VCaP (cell line): Measurements from ENCODE around the gene SPSB1.

Source experiments
- H3K27ac ChIP-seq: fragments of 450-650 bp; 2 replicates; pipeline ENCODE4 v1.5.1; 2017
- CTCF ChIP-seq: fragments of 450-650 bp; conservative IDR thresholded peaks from 2 replicates; pipeline ENCODE4 v1.5.1; 2017; ENCODE audit warnings: mild to moderate bottlenecking, moderate library complexity

The SPSB1 gene

GRCh38 chr1:9261496-9261895 is 31.2 kb upstream of the SPSB1 start:
- no peak for TF ChIP-seq CTCF
- H3K27ac ChIP-seq = no peak overlapping the region

GRCh38 chr1:9262096-9262986 is 30.4 kb upstream of the SPSB1 start:
- no peak for TF ChIP-seq CTCF
- H3K27ac ChIP-seq = no peak overlapping the region

DNA sequence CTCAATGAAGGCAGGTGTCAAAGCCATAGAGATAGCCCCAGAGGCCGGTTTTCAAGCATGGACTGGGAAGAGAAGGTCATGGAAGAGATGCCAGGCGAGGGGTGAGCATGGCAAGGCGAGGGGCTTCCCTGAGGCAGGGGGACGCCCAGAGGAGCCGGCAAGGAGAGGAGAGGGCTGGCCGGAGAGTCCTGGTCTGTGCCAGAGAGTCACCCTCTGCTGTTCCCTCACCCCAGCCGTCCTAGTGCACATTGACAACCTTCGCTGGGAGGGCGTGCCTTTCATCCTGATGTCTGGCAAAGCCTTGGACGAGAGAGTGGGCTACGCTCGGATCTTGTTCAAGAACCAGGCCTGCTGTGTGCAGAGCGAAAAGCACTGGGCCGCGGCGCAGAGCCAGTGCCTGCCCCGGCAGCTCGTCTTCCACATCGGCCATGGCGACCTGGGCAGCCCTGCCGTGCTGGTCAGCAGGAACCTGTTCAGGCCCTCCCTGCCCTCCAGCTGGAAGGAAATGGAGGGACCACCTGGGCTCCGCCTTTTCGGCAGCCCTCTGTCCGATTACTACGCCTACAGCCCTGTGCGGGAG is 29.3 kb upstream of the SPSB1 start:
- H3K27ac ChIP-seq = no peak overlapping the region
- TF ChIP-seq CTCF = no peak

DNA sequence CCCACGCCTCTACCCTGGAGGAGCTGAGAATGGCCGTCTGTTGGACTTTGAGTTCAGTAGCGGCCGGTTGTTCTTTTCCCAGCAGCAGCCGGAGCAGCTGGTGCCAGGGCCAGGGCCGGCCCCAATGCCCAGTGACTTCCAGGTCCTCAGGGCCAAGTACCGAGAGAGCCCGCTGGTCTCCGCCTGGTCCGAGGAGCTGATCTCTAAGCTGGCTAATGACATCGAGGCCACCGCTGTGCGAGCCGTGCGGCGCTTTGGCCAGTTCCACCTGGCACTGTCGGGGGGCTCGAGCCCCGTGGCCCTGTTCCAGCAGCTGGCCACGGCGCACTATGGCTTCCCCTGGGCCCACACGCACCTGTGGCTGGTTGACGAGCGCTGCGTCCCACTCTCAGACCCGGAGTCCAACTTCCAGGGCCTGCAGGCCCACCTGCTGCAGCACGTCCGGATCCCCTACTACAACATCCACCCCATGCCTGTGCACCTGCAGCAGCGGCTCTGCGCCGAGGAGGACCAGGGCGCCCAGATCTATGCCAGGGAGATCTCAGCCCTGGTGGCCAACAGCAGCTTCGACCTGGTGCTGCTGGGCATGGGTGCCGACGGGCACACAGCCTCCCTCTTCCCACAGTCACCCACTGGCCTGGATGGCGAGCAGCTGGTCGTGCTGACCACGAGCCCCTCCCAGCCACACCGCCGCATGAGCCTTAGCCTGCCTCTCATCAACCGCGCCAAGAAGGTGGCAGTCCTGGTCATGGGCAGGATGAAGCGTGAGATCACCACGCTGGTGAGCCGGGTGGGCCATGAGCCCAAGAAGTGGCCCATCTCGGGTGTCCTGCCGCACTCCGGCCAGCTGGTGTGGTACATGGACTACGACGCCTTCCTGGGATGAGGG is 28.5 kb upstream of the SPSB1 start:
- TF ChIP-seq CTCF = no peak

GRCh38 chr1:9265037-9265436 is 27.7 kb upstream of the SPSB1 start:
- H3K27ac ChIP-seq = no peak overlapping the region
- TF ChIP-seq CTCF = no peak

More for the DNA sequence above, 28.5 kb upstream of the SPSB1 start:
- H3K27ac ChIP-seq = no peak overlapping the region

- no peak for TF ChIP-seq CTCF
- no peak overlapping the region for H3K27ac ChIP-seq
Observed at GRCh38 chr1:9265968-9266367, 26.7 kb upstream of the SPSB1 start.

- TF ChIP-seq CTCF = peak; percentile 46
- no peak overlapping the region for H3K27ac ChIP-seq
Observed at GRCh38 chr1:9267352-9267686, 25.4 kb upstream of the SPSB1 start.
